A549 (cell line): Measurements from ENCODE around the gene CHMP6.

Experiments
- CBX8 ChIP-seq: fragments of 200-600 bp; sonication (generic); IDR thresholded peaks from 2 replicates; pipeline ENCODE4 v1.6.1; 2016
- EHMT2 ChIP-seq: fragments of 200-600 bp; sonication (generic); IDR thresholded peaks from 2 replicates; pipeline ENCODE4 v1.6.1; 2016; ENCODE audit warnings: antibody characterized with exemption, low read depth, mild to moderate bottlenecking, moderate library complexity
- GATA3 ChIP-seq: IDR thresholded peaks from 2 replicates; pipeline ENCODE4 v1.6.1; 2012; ENCODE audit warnings: borderline replicate concordance
- JUN ChIP-seq, 2 experiments: fragments of >200 bp; sonication (Bioruptor Twin); formaldehyde crosslinking; IDR thresholded peaks; 2 replicates in 1 of 2; 3 replicates in 1 of 2; pipeline ENCODE4 v1.6.1; 2016 to 2017
- MAZ ChIP-seq: fragments of 150-350 bp; IDR thresholded peaks from 2 replicates; pipeline ENCODE4 v1.6.1; 2014; ENCODE audit warnings: antibody characterized with exemption, low read depth, low read length, borderline replicate concordance
- POLR2A ChIP-seq: IDR thresholded peaks from 2 replicates; pipeline ENCODE4 v1.6.1; 2012; ENCODE audit warnings: mild to moderate bottlenecking, low read length
- SREBF2 ChIP-seq: fragments of 450-650 bp; IDR thresholded peaks from 2 replicates; pipeline ENCODE4 v1.6.1; 2014; ENCODE audit warnings: mild to moderate bottlenecking, moderate library complexity
- TF ChIP-seq, protein P1 (sequence below): fragments of >200 bp; sonication (Bioruptor Twin); formaldehyde crosslinking; IDR thresholded peaks from 3 replicates; pipeline ENCODE4 v1.5.1; 2016
- TF ChIP-seq, protein P2 (sequence below): fragments of 200-600 bp; sonication (generic); IDR thresholded peaks from 2 replicates; pipeline ENCODE4 v1.6.1; 2016; ENCODE audit warnings: antibody characterized with exemption, mild to moderate bottlenecking, moderate library complexity
- TF ChIP-seq, protein P3 (sequence below): IDR thresholded peaks from 2 replicates; pipeline ENCODE4 v1.6.1; 2012

DNA sequence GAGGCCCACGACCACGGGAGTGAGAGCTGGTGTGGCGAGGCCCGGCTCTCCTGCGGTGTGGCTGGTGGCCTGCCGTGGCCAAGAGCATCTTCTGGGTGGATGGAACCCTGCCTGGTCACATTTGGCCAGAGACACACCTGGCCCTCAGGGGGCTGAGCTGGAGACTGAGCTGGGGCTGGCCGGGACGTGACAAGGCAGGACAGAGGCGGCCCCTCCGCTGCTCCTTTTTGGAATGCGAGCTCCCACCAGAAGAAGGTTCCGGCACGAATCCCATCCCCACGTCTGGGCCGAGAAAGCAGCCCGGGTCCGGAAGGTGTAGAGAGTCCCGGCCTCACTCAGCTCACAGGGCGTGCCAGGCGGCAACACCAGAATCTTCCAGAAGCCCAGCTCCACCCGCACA lies 26.0 kb upstream of the CHMP6 start:
- TF ChIP-seq GATA3 (no peak), MAZ (no peak), POLR2A (no peak), JUN (IDR thresholded peaks at IDR 0.05) (no peak), CBX8 (no peak), SREBF2 (no peak), EHMT2 (no peak)
- TF ChIP-seq, protein P1, sequence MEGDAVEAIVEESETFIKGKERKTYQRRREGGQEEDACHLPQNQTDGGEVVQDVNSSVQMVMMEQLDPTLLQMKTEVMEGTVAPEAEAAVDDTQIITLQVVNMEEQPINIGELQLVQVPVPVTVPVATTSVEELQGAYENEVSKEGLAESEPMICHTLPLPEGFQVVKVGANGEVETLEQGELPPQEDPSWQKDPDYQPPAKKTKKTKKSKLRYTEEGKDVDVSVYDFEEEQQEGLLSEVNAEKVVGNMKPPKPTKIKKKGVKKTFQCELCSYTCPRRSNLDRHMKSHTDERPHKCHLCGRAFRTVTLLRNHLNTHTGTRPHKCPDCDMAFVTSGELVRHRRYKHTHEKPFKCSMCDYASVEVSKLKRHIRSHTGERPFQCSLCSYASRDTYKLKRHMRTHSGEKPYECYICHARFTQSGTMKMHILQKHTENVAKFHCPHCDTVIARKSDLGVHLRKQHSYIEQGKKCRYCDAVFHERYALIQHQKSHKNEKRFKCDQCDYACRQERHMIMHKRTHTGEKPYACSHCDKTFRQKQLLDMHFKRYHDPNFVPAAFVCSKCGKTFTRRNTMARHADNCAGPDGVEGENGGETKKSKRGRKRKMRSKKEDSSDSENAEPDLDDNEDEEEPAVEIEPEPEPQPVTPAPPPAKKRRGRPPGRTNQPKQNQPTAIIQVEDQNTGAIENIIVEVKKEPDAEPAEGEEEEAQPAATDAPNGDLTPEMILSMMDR = no peak
- TF ChIP-seq, protein P2, sequence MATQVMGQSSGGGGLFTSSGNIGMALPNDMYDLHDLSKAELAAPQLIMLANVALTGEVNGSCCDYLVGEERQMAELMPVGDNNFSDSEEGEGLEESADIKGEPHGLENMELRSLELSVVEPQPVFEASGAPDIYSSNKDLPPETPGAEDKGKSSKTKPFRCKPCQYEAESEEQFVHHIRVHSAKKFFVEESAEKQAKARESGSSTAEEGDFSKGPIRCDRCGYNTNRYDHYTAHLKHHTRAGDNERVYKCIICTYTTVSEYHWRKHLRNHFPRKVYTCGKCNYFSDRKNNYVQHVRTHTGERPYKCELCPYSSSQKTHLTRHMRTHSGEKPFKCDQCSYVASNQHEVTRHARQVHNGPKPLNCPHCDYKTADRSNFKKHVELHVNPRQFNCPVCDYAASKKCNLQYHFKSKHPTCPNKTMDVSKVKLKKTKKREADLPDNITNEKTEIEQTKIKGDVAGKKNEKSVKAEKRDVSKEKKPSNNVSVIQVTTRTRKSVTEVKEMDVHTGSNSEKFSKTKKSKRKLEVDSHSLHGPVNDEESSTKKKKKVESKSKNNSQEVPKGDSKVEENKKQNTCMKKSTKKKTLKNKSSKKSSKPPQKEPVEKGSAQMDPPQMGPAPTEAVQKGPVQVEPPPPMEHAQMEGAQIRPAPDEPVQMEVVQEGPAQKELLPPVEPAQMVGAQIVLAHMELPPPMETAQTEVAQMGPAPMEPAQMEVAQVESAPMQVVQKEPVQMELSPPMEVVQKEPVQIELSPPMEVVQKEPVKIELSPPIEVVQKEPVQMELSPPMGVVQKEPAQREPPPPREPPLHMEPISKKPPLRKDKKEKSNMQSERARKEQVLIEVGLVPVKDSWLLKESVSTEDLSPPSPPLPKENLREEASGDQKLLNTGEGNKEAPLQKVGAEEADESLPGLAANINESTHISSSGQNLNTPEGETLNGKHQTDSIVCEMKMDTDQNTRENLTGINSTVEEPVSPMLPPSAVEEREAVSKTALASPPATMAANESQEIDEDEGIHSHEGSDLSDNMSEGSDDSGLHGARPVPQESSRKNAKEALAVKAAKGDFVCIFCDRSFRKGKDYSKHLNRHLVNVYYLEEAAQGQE = no peak
- TF ChIP-seq, protein P3, sequence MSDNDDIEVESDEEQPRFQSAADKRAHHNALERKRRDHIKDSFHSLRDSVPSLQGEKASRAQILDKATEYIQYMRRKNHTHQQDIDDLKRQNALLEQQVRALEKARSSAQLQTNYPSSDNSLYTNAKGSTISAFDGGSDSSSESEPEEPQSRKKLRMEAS = no peak
